ENCODE data around the gene MRPL44. TPM values are rescaled to one million over a fixed set of nuclear protein-coding genes. Genes with fewer than 3 reads are reported as not detected.
A peak's percentile ranks its signal among the peaks of the same experiment; 100 is the strongest.

MRPL44 gene
- total RNA-seq, 3 donors from 2014 or later (not counting 1 experiment from before 2014, with no cell fraction given): 27.6 to 35.1 (median 31.0) TPM

GRCh38 chr2:223930103-223930976 lies 26.9 kb upstream of the MRPL44 start:
- H3K9me3 ChIP-seq (ENCODE audit: control insufficient read depth, insufficient read depth, low read length): no peaks in the 10 kb centered on the region
- Mint-ChIP-seq H3K4me1 (peaks cover 54 to 67% of the 10 kb centered on the region in 2 donors), H3K27me3 (ENCODE audit: low read depth in 2 of 2) (no peaks in the 10 kb centered on the region), H3K9me3 (no peaks in the 10 kb centered on the region), H3K36me3 (no peaks in the 10 kb centered on the region), H3K4me3 (peak overlapping the region; percentile 40), H3K27ac (peak overlapping the region; percentile 74 to 77)
- TF ChIP-seq CTCF (IDR thresholded peaks at IDR 0.05): no peak
- ATAC-seq (peak in 2 of 3 donors; percentile 30 to 51), DNase-seq (peak in 1 of 2 donors; percentile 16)
- H3K36me3 ChIP-seq (ENCODE audit: control insufficient read depth, insufficient read depth, low read length): no peaks in the 10 kb centered on the region
- H3K27ac ChIP-seq (ENCODE audit: low read length): peak overlapping the region; percentile 53
- H3K4me3 ChIP-seq (ENCODE audit: low read length): no peak overlapping the region
- no peaks in the 10 kb centered on the region for H3K27me3 ChIP-seq (ENCODE audit: control insufficient read depth, insufficient read depth, low read length)
- H3K4me1 ChIP-seq (ENCODE audit: control insufficient read depth, insufficient read depth, low read length): peaks cover 45% of the 10 kb centered on the region
- WGBS (ENCODE audit: insufficient coverage): 76% methylated on average over 23 of the region's 23 CpGs
- intact Hi-C loops (cut with micrococcal nuclease): loop anchor here (1.0 kb wide), 1 partner anchor 11 kb away; no protein-coding TSS in a partner anchor

GRCh38 chr2:223932816-223933800 lies 24.2 kb upstream of the MRPL44 start:
- Histone ChIP-seq H3K27me3 (ENCODE audit: control insufficient read depth, insufficient read depth, low read length) (no peaks in the 10 kb centered on the region), H3K27ac (ENCODE audit: low read length) (no peak overlapping the region), H3K4me3 (ENCODE audit: low read length) (no peak overlapping the region), H3K36me3 (ENCODE audit: control insufficient read depth, insufficient read depth, low read length) (no peaks in the 10 kb centered on the region), H3K4me1 (ENCODE audit: control insufficient read depth, insufficient read depth, low read length) (peaks cover 52% of the 10 kb centered on the region), H3K9me3 (ENCODE audit: control insufficient read depth, insufficient read depth, low read length) (no peaks in the 10 kb centered on the region)
- Mint-ChIP-seq H3K27me3 (ENCODE audit: low read depth in 2 of 2) (no peaks in the 10 kb centered on the region), H3K9me3 (no peaks in the 10 kb centered on the region), H3K36me3 (no peaks in the 10 kb centered on the region), H3K4me1 (peaks cover 65 to 70% of the 10 kb centered on the region in 2 donors), H3K4me3 (no peak overlapping the region), H3K27ac (peak overlapping the region in 1 of 2 donors; percentile 29)
- no peak for ATAC-seq
- TF ChIP-seq CTCF (IDR thresholded peaks at IDR 0.05): no peak
- intact Hi-C loops (cut with micrococcal nuclease): no loop called here
- WGBS (ENCODE audit: insufficient coverage): 81% methylated on average over 6 of the region's 6 CpGs
- DNase-seq: no peak

GRCh38 chr2:223934870-223935269 lies 22.4 kb upstream of the MRPL44 start:
- TF ChIP-seq CTCF (IDR thresholded peaks at IDR 0.05): no peak
- peaks cover 36% of the 10 kb centered on the region for H3K4me1 ChIP-seq (ENCODE audit: control insufficient read depth, insufficient read depth, low read length)
- no peaks in the 10 kb centered on the region for H3K27me3 ChIP-seq (ENCODE audit: control insufficient read depth, insufficient read depth, low read length)
- 88% methylated on average over 6 of the region's 6 CpGs for WGBS (ENCODE audit: insufficient coverage)
- Mint-ChIP-seq H3K27me3 (ENCODE audit: low read depth in 2 of 2) (no peaks in the 10 kb centered on the region), H3K27ac (peak overlapping the region; percentile 29), H3K4me3 (peak overlapping the region; percentile 47), H3K4me1 (peaks cover 61 to 63% of the 10 kb centered on the region in 2 donors), H3K36me3 (no peaks in the 10 kb centered on the region), H3K9me3 (no peaks in the 10 kb centered on the region)
- H3K9me3 ChIP-seq (ENCODE audit: control insufficient read depth, insufficient read depth, low read length): no peaks in the 10 kb centered on the region
- H3K27ac ChIP-seq (ENCODE audit: low read length): no peak overlapping the region
- intact Hi-C loops (cut with micrococcal nuclease): no loop called here
- no peak for DNase-seq
- ATAC-seq: no peak
- no peaks in the 10 kb centered on the region for H3K36me3 ChIP-seq (ENCODE audit: control insufficient read depth, insufficient read depth, low read length)
- H3K4me3 ChIP-seq (ENCODE audit: low read length): no peak overlapping the region

Data from natural killer cell (primary cell).